Astrocyte of the spinal cord (primary cell): ENCODE measurements around the gene SGPL1.
A peak's percentile ranks its signal among the peaks of the same experiment; 100 is the strongest.

Source experiments
- DNase-seq: peaks from one replicate; pipeline ENCODE4 v3.0.0; 2011; ENCODE audit warnings: low read depth, low spot score
- H3K4me3 ChIP-seq: 2 replicates; pipeline ENCODE4 v1.5.1; 2011; ENCODE audit warnings: low read depth, mild to moderate bottlenecking, low read length, moderate library complexity
- CTCF ChIP-seq: IDR thresholded peaks from 2 replicates; pipeline ENCODE4 v1.5.1; 2012; ENCODE audit warnings: low read depth, mild to moderate bottlenecking, low read length, inconsistent platforms
- in situ Hi-C: cut with HindIII; loops from 2 replicates; pipeline ENCODE4 v1.10.0; 2017; ENCODE audit warnings: low sequenced_read_pairs

The SGPL1 gene

GRCh38 chr10:70899096-70899495 is 83.3 kb downstream of the SGPL1 start:
- in situ Hi-C loops, result no loop called here
- no peak for TF ChIP-seq CTCF
- DNase-seq, result no peak

GRCh38 chr10:70901276-70901878 is 85.6 kb downstream of the SGPL1 start:
- in situ Hi-C loops, result no loop called here
- DNase-seq, result no peak
- no peak for TF ChIP-seq CTCF

More at GRCh38 chr10:70899096-70899495, 83.3 kb downstream of the SGPL1 start:
- no peak overlapping the region for H3K4me3 ChIP-seq

GRCh38 chr10:70902661-70903261 is 87.0 kb downstream of the SGPL1 start:
- DNase-seq, result no peak
- TF ChIP-seq CTCF, result no peak

More at GRCh38 chr10:70901276-70901878, 85.6 kb downstream of the SGPL1 start:
- H3K4me3 ChIP-seq, result no peak overlapping the region

GRCh38 chr10:70903262-70903921 is 87.6 kb downstream of the SGPL1 start:
- no peak overlapping the region for H3K4me3 ChIP-seq
- TF ChIP-seq CTCF, result peak; percentile 91
- in situ Hi-C loops, result no loop called here
- peak; percentile 50 for DNase-seq

More at GRCh38 chr10:70902661-70903261, 87.0 kb downstream of the SGPL1 start:
- in situ Hi-C loops, result no loop called here
- H3K4me3 ChIP-seq, result no peak overlapping the region

GRCh38 chr10:70905071-70906021 is 89.6 kb downstream of the SGPL1 start:
- TF ChIP-seq CTCF, result no peak
- in situ Hi-C loops, result no loop called here
- DNase-seq, result no peak
- H3K4me3 ChIP-seq, result no peak overlapping the region
